ENCODE measurements around the gene BMPR2. TPM values are rescaled to one million over a fixed set of nuclear protein-coding genes. Genes with fewer than 3 reads are reported as not detected.

BMPR2 gene
- total RNA-seq, 1 experiment from 2014 or later: 27.4 TPM

- H3K36me3 Mint-ChIP-seq (ENCODE audit: insufficient read depth, unreplicated experiment): peaks cover 9% of the 10 kb centered on the region
- BruUV-seq (replicated peaks): no TSS peak
- CTCF ChIA-PET: interaction anchor here (0.6 kb wide), 1 partner anchor 63 kb away, joined by 3 read pairs; no protein-coding TSS in a partner anchor
- TF ChIP-seq CTCF (IDR thresholded peaks at IDR 0.05; ENCODE audit: unreplicated experiment): no peak
- peaks cover 6% of the 10 kb centered on the region for H3K9me3 Mint-ChIP-seq (ENCODE audit: unreplicated experiment)
- no peak overlapping the region for H3K4me3 Mint-ChIP-seq (ENCODE audit: unreplicated experiment)
- POLR2A ChIA-PET: interaction anchor here (1.1 kb wide), 1 partner anchor 217 kb away, joined by 3 read pairs; no protein-coding TSS in a partner anchor
- H3K27ac Mint-ChIP-seq (ENCODE audit: low read depth, unreplicated experiment): no peak overlapping the region
- H3K27me3 Mint-ChIP-seq (ENCODE audit: insufficient read depth, unreplicated experiment): no peaks in the 10 kb centered on the region
- H3K4me1 Mint-ChIP-seq (ENCODE audit: insufficient read depth, unreplicated experiment): no peaks in the 10 kb centered on the region
- intact Hi-C loops (cut with micrococcal nuclease): no loop called here
- DNase-seq (ENCODE audit: unreplicated experiment): no peak
Measured at GRCh38 chr2:202454536-202454935, 78.4 kb downstream of the BMPR2 start.

- Mint-ChIP-seq H3K27ac (ENCODE audit: low read depth, unreplicated experiment) (no peak overlapping the region), H3K9me3 (ENCODE audit: unreplicated experiment) (peaks cover 6% of the 10 kb centered on the region), H3K36me3 (ENCODE audit: insufficient read depth, unreplicated experiment) (peaks cover 9% of the 10 kb centered on the region), H3K4me3 (ENCODE audit: unreplicated experiment) (no peak overlapping the region), H3K4me1 (ENCODE audit: insufficient read depth, unreplicated experiment) (no peaks in the 10 kb centered on the region), H3K27me3 (ENCODE audit: insufficient read depth, unreplicated experiment) (no peaks in the 10 kb centered on the region)
- no TSS peak for BruUV-seq (replicated peaks)
- no peak for TF ChIP-seq CTCF (IDR thresholded peaks at IDR 0.05; ENCODE audit: unreplicated experiment)
- ChIA-PET POLR2A (no interaction called here), CTCF (no interaction called here)
- intact Hi-C loops (cut with micrococcal nuclease): no loop called here
- DNase-seq (ENCODE audit: unreplicated experiment): no peak
Measured at GRCh38 chr2:202455114-202455513, 79.0 kb downstream of the BMPR2 start.

- POLR2A ChIA-PET: no interaction called here
- CTCF ChIA-PET: interaction anchor here (1.2 kb wide), 1 partner anchor 39 kb away, joined by 3 read pairs; no protein-coding TSS in a partner anchor
- no TSS peak for BruUV-seq (replicated peaks)
Measured at GRCh38 chr2:202460119-202460518, 84.0 kb downstream of the BMPR2 start.

GRCh38 chr2:202479090-202479489 is 103.0 kb downstream of the BMPR2 start:
- Mint-ChIP-seq H3K27me3 (ENCODE audit: insufficient read depth, unreplicated experiment) (no peaks in the 10 kb centered on the region), H3K4me1 (ENCODE audit: insufficient read depth, unreplicated experiment) (no peaks in the 10 kb centered on the region), H3K36me3 (ENCODE audit: insufficient read depth, unreplicated experiment) (peaks cover 11% of the 10 kb centered on the region), H3K4me3 (ENCODE audit: unreplicated experiment) (no peak overlapping the region), H3K9me3 (ENCODE audit: unreplicated experiment) (no peaks in the 10 kb centered on the region), H3K27ac (ENCODE audit: low read depth, unreplicated experiment) (no peak overlapping the region)
- ChIA-PET POLR2A (no interaction called here), CTCF (interaction anchor here (0.5 to 1.0 kb wide), 2 partner anchors 26 to 1024 kb away, joined by 4 read pairs; no protein-coding TSS in a partner anchor)
- no peak for TF ChIP-seq CTCF (IDR thresholded peaks at IDR 0.05; ENCODE audit: unreplicated experiment)
- intact Hi-C loops (cut with micrococcal nuclease): no loop called here
- DNase-seq (ENCODE audit: unreplicated experiment): no peak
- no TSS peak for BruUV-seq (replicated peaks)

More at GRCh38 chr2:202460119-202460518, 84.0 kb downstream of the BMPR2 start:
- no peak for DNase-seq (ENCODE audit: unreplicated experiment)
- intact Hi-C loops (cut with micrococcal nuclease): no loop called here
- H3K36me3 Mint-ChIP-seq (ENCODE audit: insufficient read depth, unreplicated experiment): peaks cover 9% of the 10 kb centered on the region
- no peaks in the 10 kb centered on the region for H3K4me1 Mint-ChIP-seq (ENCODE audit: insufficient read depth, unreplicated experiment)
- TF ChIP-seq CTCF (IDR thresholded peaks at IDR 0.05; ENCODE audit: unreplicated experiment): no peak
- no peak overlapping the region for H3K27ac Mint-ChIP-seq (ENCODE audit: low read depth, unreplicated experiment)
- no peaks in the 10 kb centered on the region for H3K27me3 Mint-ChIP-seq (ENCODE audit: insufficient read depth, unreplicated experiment)
- no peaks in the 10 kb centered on the region for H3K9me3 Mint-ChIP-seq (ENCODE audit: unreplicated experiment)
- no peak overlapping the region for H3K4me3 Mint-ChIP-seq (ENCODE audit: unreplicated experiment)
